Measurements from ENCODE around the gene ITPKC.
"Not testable (repeated sequence)": the region's sequence is repeated elsewhere in the genome, so short reads cannot be mapped to it uniquely, and the experiment has no call there.

The ITPKC gene

GRCh38 chr19:40774916-40775631, 58.2 kb downstream of the ITPKC start, which contains the start of gene MIA:
TSS of gene MIA (plus strand) at chr19:40775521. CDS start at chr19:40775543, 22 bp downstream.
- peak; percentile 93 for FAIRE-seq

- no peak for FAIRE-seq
Observed at GRCh38 chr19:40775632-40776022, 58.7 kb downstream of the ITPKC start.

GRCh38 chr19:40776364-40776763, 59.5 kb downstream of the ITPKC start:
- FAIRE-seq: no peak

GRCh38 chr19:40776932-40777644, 60.2 kb downstream of the ITPKC start:
- no peak for FAIRE-seq

- FAIRE-seq: no peak
Observed at GRCh38 chr19:40777645-40777936, 60.7 kb downstream of the ITPKC start.

- peak; percentile 95 for FAIRE-seq
Observed at GRCh38 chr19:40777937-40778705, 61.2 kb downstream of the ITPKC start, which contains the start of gene RAB4B. TSS of gene RAB4B (plus strand) at chr19:40778247. CDS start at chr19:40778376, 129 bp downstream.

- FAIRE-seq: no peak
Observed at GRCh38 chr19:40778706-40779284, 61.9 kb downstream of the ITPKC start.

- no peak for FAIRE-seq
Observed at GRCh38 chr19:40780582-40780981, 63.7 kb downstream of the ITPKC start.

GRCh38 chr19:40781140-40781539, 64.2 kb downstream of the ITPKC start:
- FAIRE-seq: no peak

GRCh38 chr19:40783711-40784110, 66.8 kb downstream of the ITPKC start:
- no peak for FAIRE-seq

GRCh38 chr19:40784146-40784545, 67.2 kb downstream of the ITPKC start:
- not testable (repeated sequence) for FAIRE-seq

GRCh38 chr19:40785526-40785925, 68.6 kb downstream of the ITPKC start:
- FAIRE-seq: no peak

- no peak for FAIRE-seq
Observed at GRCh38 chr19:40786060-40787037, 69.4 kb downstream of the ITPKC start.

All from A204.1 (cell line).